B cell (primary cell): ENCODE results near the gene NUDT3. TPM values are rescaled to one million over a fixed set of nuclear protein-coding genes. Genes with fewer than 3 reads are reported as not detected.
"Not testable (repeated sequence)": the region's sequence is repeated elsewhere in the genome, so short reads cannot be mapped to it uniquely, and the experiment has no call there.

Source experiments
- ATAC-seq: fragments of 200-7000 bp; cut with Tn5 transposase; one replicate; pipeline ENCODE4 v1.10.0; 2021; ENCODE audit warnings: low read depth, mild to moderate bottlenecking, moderate number of reproducible peaks, moderate library complexity
- CTCF ChIA-PET: fragments of 350-600 bp; sonication (Branson Sonifier 250); formaldehyde crosslinking; loops from one replicate; lab custom pipeline; 2021; ENCODE audit warnings: antibody characterized with exemption, inconsistent platforms; lab: Charles Lee
- POLR2A ChIA-PET: fragments of 350-600 bp; sonication (Branson Sonifier 250); formaldehyde crosslinking; loops from one replicate; lab custom pipeline; 2021; ENCODE audit warnings: antibody characterized with exemption; lab: Charles Lee
- DNase-seq: peaks from one replicate; pipeline ENCODE4 v3.0.0; 2013
- H2AFZ ChIP-seq: 2 replicates; pipeline ENCODE4 v1.6.1; 2012; ENCODE audit warnings: mild to moderate bottlenecking, low read depth, low read length; ENCODE audit not compliant: insufficient read depth, poor library complexity, severe bottlenecking
- H3K27ac ChIP-seq, 2 donors: 1 replicate in 1 of 2; 2 replicates in 1 of 2; pipeline ENCODE4 v1.5.1; 2012 to 2013; ENCODE audit warnings: low read length in 2 of 2, mild to moderate bottlenecking in 2 of 2, moderate library complexity in 1 of 2
- H3K27me3 ChIP-seq, 4 experiments: fragments of 200-600 bp in 1 of 4; sonication (generic) in 1 of 4; replicated peaks in 1 of 4; 1 replicate in 2 of 4; 2 replicates in 2 of 4; pipeline versions ENCODE4 v1.6.1 to v1.7.0; 2013 to 2016; ENCODE audit warnings: low read length in 3 of 4, mild to moderate bottlenecking in 2 of 4, mixed read lengths in 1 of 4, moderate library complexity in 1 of 4; ENCODE audit not compliant: insufficient read depth in 4 of 4, control insufficient read depth in 3 of 4; ENCODE audit errors: control extremely low read depth in 1 of 4
- H3K36me3 ChIP-seq, 2 experiments: replicated peaks in 1 of 2; 1 replicate in 1 of 2; 2 replicates in 1 of 2; pipeline versions ENCODE4 v1.6.1 to v1.7.1; 2013; ENCODE audit warnings: low read length in 1 of 2; ENCODE audit not compliant: insufficient read depth in 2 of 2, control insufficient read depth in 1 of 2; ENCODE audit errors: control extremely low read depth in 1 of 2, extremely low read depth in 1 of 2
- H3K4me1 ChIP-seq, 2 donors: fragments of 200-600 bp in 1 of 2; sonication (generic) in 1 of 2; 1 replicate in 1 of 2; 2 replicates in 1 of 2; pipeline versions ENCODE4 v1.5.1 to v1.6.1; 2013 to 2017; ENCODE audit warnings: low read length in 2 of 2; ENCODE audit not compliant: control insufficient read depth in 2 of 2, insufficient read depth in 2 of 2
- H3K4me2 ChIP-seq: replicated peaks from 2 replicates; pipeline ENCODE3; 2012; ENCODE audit warnings: mild to moderate bottlenecking, low read depth, low read length; ENCODE audit not compliant: poor library complexity, severe bottlenecking
- H3K4me3 ChIP-seq, 5 experiments: fragments of 200-600 bp in 1 of 5; sonication (generic) in 1 of 5; 1 replicate in 3 of 5; 2 replicates in 2 of 5; pipeline versions ENCODE4 v1.5.1 to v1.7.0; 2011 to 2016; ENCODE audit warnings: low read length in 4 of 5, mild to moderate bottlenecking in 4 of 5, low read depth in 2 of 5, control low read depth in 1 of 5, moderate library complexity in 1 of 5; ENCODE audit not compliant: insufficient read depth in 1 of 5; ENCODE audit errors: control extremely low read depth in 1 of 5, extremely low read depth in 1 of 5
- H3K79me2 ChIP-seq: fragments of 200-600 bp; sonication (generic); one replicate; pipeline ENCODE4 v1.6.0; 2016; ENCODE audit warnings: low read length; ENCODE audit not compliant: control insufficient read depth, insufficient read depth
- H3K9ac ChIP-seq: fragments of 200-600 bp; sonication (generic); 2 replicates; pipeline ENCODE4 v1.6.1; 2017; ENCODE audit warnings: mild to moderate bottlenecking, low read length, moderate library complexity
- H3K9me3 ChIP-seq, 3 donors: one replicate each; pipeline versions ENCODE4 v1.6.1 to v1.7.1; 2013; ENCODE audit warnings: low read length in 2 of 3; ENCODE audit not compliant: control insufficient read depth in 2 of 3, insufficient read depth in 1 of 3; ENCODE audit errors: control extremely low read depth in 1 of 3
- H4K20me1 ChIP-seq: 2 replicates; pipeline ENCODE4 v1.6.0; 2012; ENCODE audit warnings: mild to moderate bottlenecking, low read length; ENCODE audit not compliant: insufficient read depth, control insufficient read depth, poor library complexity, severe bottlenecking
- H3K27ac Mint-ChIP-seq: one replicate; pipeline ENCODE4 v1.8.0; 2021; ENCODE audit warnings: mixed read lengths
- H3K27me3 Mint-ChIP-seq: one replicate; pipeline ENCODE4 v1.8.0; 2021; ENCODE audit warnings: mixed read lengths
- H3K4me1 Mint-ChIP-seq: one replicate; pipeline ENCODE4 v1.8.0; 2021; ENCODE audit warnings: mixed read lengths
- H3K4me3 Mint-ChIP-seq: one replicate; pipeline ENCODE4 v1.8.0; 2021; ENCODE audit warnings: mixed read lengths
- H3K9me3 Mint-ChIP-seq: one replicate; pipeline ENCODE4 v1.8.0; 2022; ENCODE audit warnings: mixed read lengths; ENCODE audit not compliant: insufficient read depth
- EZH2 ChIP-seq: IDR thresholded peaks from 2 replicates; pipeline ENCODE4 v1.6.1; 2012; ENCODE audit warnings: borderline replicate concordance, low read depth, mild to moderate bottlenecking, moderate library complexity, low read length; ENCODE audit not compliant: insufficient read depth, poor library complexity, severe bottlenecking
- WGBS: methylation state at CpG from one replicate; pipeline ENCODE4 v1.1.5; 2013; ENCODE audit warnings: missing lambda C conversion rate; ENCODE audit not compliant: insufficient coverage; 5-methylcytosine and 5-hydroxymethylcytosine counted together
- intact Hi-C: fragments of 100-400 bp; cut with micrococcal nuclease; formaldehyde crosslinking; loops from one replicate; pipeline ENCODE4 v1.10.0; 2022
- polyA plus RNA-seq: library from polyadenylated mRNA; depleted of rRNA; stranded (reverse); fragments of >200 nt; gene quantifications from 2 replicates; pipeline ENCODE4 v1.2.3, GENCODE V29; 2012
- total RNA-seq, 2 donors: library from RNA; stranded (reverse); fragments of 120-200 nt in 1 of 2; gene quantifications; 1 replicate in 1 of 2; 2 replicates in 1 of 2; pipeline versions ENCODE4 v1.2.3 to v1.2.4, GENCODE V29; 2013 to 2022
- TF ChIP-seq, protein P1 (sequence below): fragments of 200-600 bp; IDR thresholded peaks from one replicate; pipeline ENCODE4 v1.8.0; 2022; ENCODE audit warnings: antibody characterized with exemption, mild to moderate bottlenecking

The NUDT3 gene
- total and polyA plus RNA-seq, 2 donors (not counting 1 experiment from before 2014, with no cell fraction given): 18.2 to 37.4 TPM

DNA sequence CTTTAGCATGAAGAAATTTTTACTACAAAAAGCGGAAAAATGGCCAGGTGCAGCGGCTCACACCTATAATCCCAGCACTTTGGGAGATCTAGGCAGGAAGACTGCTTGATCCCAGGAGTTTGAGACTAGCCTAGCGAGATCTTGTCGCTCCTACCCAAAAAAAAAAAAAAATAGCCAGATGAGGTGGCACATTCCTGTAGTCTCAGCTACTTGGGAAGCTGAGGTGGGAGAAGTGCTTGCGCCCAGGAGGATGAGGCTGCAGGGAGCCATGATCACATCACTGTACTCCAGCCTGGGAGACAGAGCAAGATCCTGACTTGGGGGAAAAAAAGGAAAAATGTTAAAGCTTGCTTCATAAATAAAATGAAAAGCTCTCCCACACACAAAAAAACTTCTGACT lies 14.5 kb downstream of the NUDT3 start:
- H3K9me3 ChIP-seq: no peaks in the 10 kb centered on the region
- peaks cover 97% of the 10 kb centered on the region for H3K79me2 ChIP-seq
- DNase-seq (no peak), ATAC-seq (no peak)
- ChIA-PET CTCF (interaction anchor here (0.6 to 1.2 kb wide), 2 partner anchors 37 to 129 kb away, joined by 3 to 5 read pairs; no protein-coding TSS in a partner anchor), POLR2A (no interaction called here)
- peaks cover 12 to 14% of the 10 kb centered on the region in 2 donors for H3K4me1 ChIP-seq
- intact Hi-C loops: loop anchor here (5.0 kb wide), 1 partner anchor 46 kb away; no protein-coding TSS in a partner anchor
- Mint-ChIP-seq H3K27ac (no peak overlapping the region), H3K4me3 (no peak overlapping the region), H3K9me3 (no peaks in the 10 kb centered on the region), H3K27me3 (no peaks in the 10 kb centered on the region), H3K4me1 (peaks cover 22% of the 10 kb centered on the region)
- peaks cover 0 to 6% of the 10 kb centered on the region in 2 experiments for H3K36me3 ChIP-seq
- 100% methylated on average over 2 of the region's 5 CpGs for WGBS
- TF ChIP-seq EZH2: no peak
- TF ChIP-seq, protein P1, sequence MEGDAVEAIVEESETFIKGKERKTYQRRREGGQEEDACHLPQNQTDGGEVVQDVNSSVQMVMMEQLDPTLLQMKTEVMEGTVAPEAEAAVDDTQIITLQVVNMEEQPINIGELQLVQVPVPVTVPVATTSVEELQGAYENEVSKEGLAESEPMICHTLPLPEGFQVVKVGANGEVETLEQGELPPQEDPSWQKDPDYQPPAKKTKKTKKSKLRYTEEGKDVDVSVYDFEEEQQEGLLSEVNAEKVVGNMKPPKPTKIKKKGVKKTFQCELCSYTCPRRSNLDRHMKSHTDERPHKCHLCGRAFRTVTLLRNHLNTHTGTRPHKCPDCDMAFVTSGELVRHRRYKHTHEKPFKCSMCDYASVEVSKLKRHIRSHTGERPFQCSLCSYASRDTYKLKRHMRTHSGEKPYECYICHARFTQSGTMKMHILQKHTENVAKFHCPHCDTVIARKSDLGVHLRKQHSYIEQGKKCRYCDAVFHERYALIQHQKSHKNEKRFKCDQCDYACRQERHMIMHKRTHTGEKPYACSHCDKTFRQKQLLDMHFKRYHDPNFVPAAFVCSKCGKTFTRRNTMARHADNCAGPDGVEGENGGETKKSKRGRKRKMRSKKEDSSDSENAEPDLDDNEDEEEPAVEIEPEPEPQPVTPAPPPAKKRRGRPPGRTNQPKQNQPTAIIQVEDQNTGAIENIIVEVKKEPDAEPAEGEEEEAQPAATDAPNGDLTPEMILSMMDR: no peak
- no peak overlapping the region for H3K4me3 ChIP-seq
- H3K9ac ChIP-seq: no peak overlapping the region
- no peaks in the 10 kb centered on the region for H3K27me3 ChIP-seq
- H3K4me2 ChIP-seq: no peak overlapping the region
- peaks cover 57% of the 10 kb centered on the region for H4K20me1 ChIP-seq
- H2AFZ ChIP-seq: no peak overlapping the region
- no peak overlapping the region for H3K27ac ChIP-seq

DNA sequence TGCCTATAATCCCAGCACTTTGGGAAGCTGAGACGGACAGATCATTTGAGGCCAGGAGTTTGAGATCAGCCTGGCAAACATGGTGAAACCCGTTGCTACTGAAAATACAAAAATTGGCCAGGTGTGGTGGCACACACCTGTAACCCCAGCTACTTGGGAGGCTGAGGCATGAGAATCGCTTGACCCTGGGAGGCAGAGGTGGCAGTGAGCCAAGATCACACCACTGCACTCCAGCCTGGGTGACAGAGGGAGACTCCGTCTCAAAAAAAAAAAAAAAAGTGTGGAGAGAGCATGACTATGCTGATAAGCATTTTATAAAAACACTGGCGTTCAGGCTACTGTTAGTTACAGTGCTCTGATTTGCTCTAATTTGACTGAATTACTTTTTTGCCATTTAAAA lies 14.9 kb downstream of the NUDT3 start:
- CTCF ChIA-PET: not testable (repeated sequence)

More for the DNA sequence above, 14.9 kb downstream of the NUDT3 start:
- H3K9me3 Mint-ChIP-seq, H3K4me3 ChIP-seq, POLR2A ChIA-PET, H3K4me3 Mint-ChIP-seq, H3K9me3 ChIP-seq, H3K9ac ChIP-seq, H2AFZ ChIP-seq, H3K27me3 Mint-ChIP-seq, H3K27ac Mint-ChIP-seq, H3K36me3 ChIP-seq, H3K27me3 ChIP-seq, ATAC-seq, H3K27ac ChIP-seq, DNase-seq, H3K4me2 ChIP-seq: not testable (repeated sequence)
- peaks cover 53% of the 10 kb centered on the region for H4K20me1 ChIP-seq
- 89% methylated on average over 3 of the region's 5 CpGs for WGBS
- H3K4me1 ChIP-seq: peaks cover 12 to 14% of the 10 kb centered on the region in 2 donors
- intact Hi-C loops: loop anchor here (5.0 kb wide), 1 partner anchor 45 kb away; no protein-coding TSS in a partner anchor
- peaks cover 97% of the 10 kb centered on the region for H3K79me2 ChIP-seq
- H3K4me1 Mint-ChIP-seq: peaks cover 21% of the 10 kb centered on the region
